SW 1271 (cell line): ENCODE measurements around the gene CLCN2.

Experiments
- DNase-seq, 2 experiments: peaks; one replicate each; lab custom pipeline; 2025; lab: John Stamatoyannopoulos, UW

Gene CLCN2

DNA sequence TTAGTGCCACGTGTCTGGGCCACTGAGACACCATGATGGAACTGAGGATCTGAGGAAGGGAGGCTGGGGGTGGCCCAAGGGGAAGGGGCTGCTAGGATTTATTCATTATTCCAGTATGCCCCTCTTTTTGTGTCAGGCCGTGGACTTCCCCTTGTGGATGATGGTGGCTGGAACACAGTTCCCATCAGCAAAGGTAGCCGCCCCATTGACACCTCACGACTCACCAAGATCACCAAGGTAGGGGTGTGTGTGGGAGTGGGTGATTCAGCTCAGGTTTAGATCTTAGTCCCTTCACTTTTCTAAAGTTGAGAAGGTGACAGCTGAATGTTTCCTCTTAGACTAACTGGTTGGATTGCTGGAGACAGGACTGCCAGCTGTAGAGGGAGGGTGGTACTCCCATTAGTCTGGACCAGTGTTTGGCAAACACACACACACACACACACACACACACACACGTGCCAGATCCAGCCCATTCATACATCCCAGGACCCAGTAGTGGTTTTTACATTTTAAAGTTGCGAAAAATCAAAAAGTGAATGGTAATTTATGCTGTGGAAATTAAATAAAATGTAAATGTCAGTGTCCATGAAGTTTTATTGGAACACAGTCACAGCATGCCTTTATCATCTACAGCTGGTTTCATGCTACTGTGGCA is 35.6 kb downstream of the CLCN2 start:
- no peak for DNase-seq

GRCh38 chr3:184325269-184325668 is 36.1 kb downstream of the CLCN2 start:
- DNase-seq: no peak

- DNase-seq: no peak
Measured at GRCh38 chr3:184323696-184324095, 37.7 kb downstream of the CLCN2 start.

GRCh38 chr3:184322731-184323487 is 38.5 kb downstream of the CLCN2 start:
- DNase-seq: no peak

DNA sequence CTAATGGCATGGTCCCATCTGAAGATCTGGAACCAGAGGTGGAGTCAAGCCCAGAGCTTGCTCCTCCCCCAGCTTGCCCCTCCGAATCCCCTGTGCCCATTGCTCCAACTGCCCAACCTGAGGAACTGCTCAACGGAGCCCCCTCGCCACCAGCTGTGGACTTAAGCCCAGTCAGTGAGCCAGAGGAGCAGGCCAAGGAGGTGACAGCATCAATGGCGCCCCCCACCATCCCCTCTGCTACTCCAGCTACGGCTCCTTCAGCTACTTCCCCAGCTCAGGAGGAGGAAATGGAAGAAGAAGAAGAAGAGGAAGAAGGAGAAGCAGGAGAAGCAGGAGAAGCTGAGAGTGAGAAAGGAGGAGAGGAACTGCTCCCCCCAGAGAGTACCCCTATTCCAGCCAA is 39.7 kb downstream of the CLCN2 start:
- no peak for DNase-seq

DNA sequence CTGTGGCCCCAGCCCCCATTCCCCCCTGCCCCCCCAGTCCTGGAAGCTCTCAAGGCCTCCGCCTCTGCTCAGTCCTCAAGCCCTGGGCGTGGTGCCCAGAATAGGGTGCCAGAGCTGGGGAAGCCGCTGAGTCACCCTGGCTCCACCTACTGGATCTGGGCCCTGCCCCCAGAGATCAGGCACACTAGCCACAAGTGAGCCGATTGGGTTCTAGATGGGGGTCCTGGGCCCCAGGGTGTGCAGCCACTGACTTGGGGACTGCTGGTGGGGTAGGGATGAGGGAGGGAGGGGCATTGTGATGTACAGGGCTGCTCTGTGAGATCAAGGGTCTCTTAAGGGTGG is 41.3 kb downstream of the CLCN2 start:
- peak; percentile 75 to 87 for DNase-seq

- no peak for DNase-seq
Measured at GRCh38 chr3:184317201-184317600, 44.2 kb downstream of the CLCN2 start.

- no peak for DNase-seq
Measured at GRCh38 chr3:184316792-184317191, 44.6 kb downstream of the CLCN2 start.

GRCh38 chr3:184315871-184316661 is 45.3 kb downstream of the CLCN2 start:
- DNase-seq: peak in 1 of 2 experiments; percentile 15

GRCh38 chr3:184315543-184315867 is 45.9 kb downstream of the CLCN2 start:
- no peak for DNase-seq

- peak in 1 of 2 experiments; percentile 17 for DNase-seq
Measured at GRCh38 chr3:184314700-184315542, 46.5 kb downstream of the CLCN2 start.

- peak; percentile 49 to 89 for DNase-seq
Measured at GRCh38 chr3:184314363-184314699, 47.1 kb downstream of the CLCN2 start, which contains the start of gene EIF4G1. Gene EIF4G1, plus strand, starts transcription at chr3:184314606. Its CDS starts 1,191 bp downstream, at chr3:184315797.

DNA sequence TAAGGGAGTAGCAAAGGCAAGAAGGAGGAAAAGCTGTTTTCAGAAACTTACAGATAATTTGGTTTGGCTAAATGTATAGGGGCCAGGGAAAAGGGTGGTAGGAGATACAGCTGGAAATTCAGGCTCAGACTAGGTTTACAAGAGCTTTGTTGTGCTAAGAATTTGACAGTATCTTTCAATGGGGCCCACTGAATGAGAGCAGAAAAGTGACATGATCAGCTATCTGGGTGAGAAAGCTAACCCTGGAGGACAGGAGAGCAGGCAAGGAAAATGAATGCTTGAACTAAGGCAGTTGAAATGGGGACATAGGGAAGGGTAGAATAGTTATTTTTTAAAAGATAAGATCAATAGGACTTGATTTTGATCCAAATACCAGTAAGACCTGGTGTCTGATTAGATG is 49.8 kb downstream of the CLCN2 start:
- DNase-seq: no peak

- no peak for DNase-seq
Measured at GRCh38 chr3:184308744-184309143, 52.7 kb downstream of the CLCN2 start.

GRCh38 chr3:184307915-184308314 is 53.5 kb downstream of the CLCN2 start:
- DNase-seq: no peak

- no peak for DNase-seq
Measured at GRCh38 chr3:184306341-184306972, 54.9 kb downstream of the CLCN2 start.

- DNase-seq: peak in 1 of 2 experiments; percentile 41
Measured at GRCh38 chr3:184305577-184305976, 55.8 kb downstream of the CLCN2 start.

DNA sequence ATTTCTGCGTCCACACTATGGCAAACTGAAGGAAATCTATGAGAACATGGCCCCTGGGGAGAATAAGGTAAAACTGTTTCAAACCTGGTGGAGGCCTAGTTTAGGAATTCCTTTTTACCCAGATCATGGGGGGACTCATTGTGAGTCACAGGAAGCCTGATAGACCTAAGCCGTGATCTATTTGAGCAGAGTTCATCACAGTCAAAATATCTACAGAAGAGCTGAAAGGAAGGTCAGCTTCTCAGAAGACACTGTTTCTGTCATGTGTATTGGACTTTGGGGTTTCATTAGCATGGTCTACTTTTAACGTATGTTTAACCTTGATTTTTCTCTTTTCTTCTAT is 61.1 kb downstream of the CLCN2 start:
- DNase-seq: peak in 1 of 2 experiments; percentile 46

GRCh38 chr3:184299488-184300377 is 61.7 kb downstream of the CLCN2 start:
- DNase-seq: no peak

- DNase-seq: peak; percentile 90 to 94
Measured at GRCh38 chr3:184298759-184299487, 62.5 kb downstream of the CLCN2 start, which contains the start of gene PSMD2. Gene PSMD2, plus strand, starts transcription at chr3:184299241. Its CDS starts 26 bp downstream, at chr3:184299267.
